GM21367 (cell line): ENCODE measurements around the gene PPP1CC.

Experiments
- ATAC-seq: cut with Tn5 transposase; IDR thresholded peaks from one replicate; pipeline ENCODE4 v1.9.1; 2021; ENCODE audit not compliant: unreplicated experiment

PPP1CC gene

DNA sequence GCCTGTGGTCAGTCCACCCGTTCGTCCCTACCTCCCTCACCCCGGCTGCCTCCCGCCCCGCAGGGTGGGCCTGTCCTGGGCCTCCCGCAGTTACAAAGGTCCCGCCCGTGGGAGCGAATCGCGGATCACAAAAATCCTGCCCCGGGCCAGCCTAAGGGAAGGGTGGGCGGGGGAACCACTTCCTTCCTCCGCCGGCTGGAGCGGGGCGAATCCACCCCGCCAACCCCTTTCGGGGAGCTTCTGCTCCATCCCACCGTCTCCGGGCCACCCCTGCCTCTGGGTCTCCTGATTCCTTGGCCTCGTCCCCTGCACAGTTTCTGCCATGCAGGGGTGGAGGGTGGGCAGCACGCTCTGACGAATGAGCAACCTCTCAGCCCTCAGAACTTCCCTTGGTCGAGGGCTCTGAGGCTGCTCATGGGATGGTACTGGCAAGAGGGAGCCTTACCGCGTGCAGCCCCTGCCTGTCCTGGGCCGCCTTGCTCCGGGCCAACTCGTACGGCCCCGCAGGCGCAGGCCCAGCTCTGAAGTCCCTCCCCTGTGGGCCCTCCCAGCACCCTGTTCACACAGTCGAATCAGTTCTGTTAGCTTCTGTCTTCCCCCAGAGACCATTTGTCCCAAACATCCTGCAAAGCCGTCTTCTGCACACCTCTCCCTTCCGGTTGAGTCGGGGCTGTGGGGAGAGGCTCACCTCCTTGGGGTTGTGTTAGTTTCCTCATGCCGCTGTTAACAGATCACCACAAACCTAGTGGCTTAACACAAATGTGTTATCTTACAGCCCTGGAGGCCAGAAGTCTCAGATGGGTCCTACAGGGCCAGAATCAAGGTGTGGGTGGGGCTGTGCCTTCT lies 53.2 kb downstream of the PPP1CC start:
- no peak for ATAC-seq

DNA sequence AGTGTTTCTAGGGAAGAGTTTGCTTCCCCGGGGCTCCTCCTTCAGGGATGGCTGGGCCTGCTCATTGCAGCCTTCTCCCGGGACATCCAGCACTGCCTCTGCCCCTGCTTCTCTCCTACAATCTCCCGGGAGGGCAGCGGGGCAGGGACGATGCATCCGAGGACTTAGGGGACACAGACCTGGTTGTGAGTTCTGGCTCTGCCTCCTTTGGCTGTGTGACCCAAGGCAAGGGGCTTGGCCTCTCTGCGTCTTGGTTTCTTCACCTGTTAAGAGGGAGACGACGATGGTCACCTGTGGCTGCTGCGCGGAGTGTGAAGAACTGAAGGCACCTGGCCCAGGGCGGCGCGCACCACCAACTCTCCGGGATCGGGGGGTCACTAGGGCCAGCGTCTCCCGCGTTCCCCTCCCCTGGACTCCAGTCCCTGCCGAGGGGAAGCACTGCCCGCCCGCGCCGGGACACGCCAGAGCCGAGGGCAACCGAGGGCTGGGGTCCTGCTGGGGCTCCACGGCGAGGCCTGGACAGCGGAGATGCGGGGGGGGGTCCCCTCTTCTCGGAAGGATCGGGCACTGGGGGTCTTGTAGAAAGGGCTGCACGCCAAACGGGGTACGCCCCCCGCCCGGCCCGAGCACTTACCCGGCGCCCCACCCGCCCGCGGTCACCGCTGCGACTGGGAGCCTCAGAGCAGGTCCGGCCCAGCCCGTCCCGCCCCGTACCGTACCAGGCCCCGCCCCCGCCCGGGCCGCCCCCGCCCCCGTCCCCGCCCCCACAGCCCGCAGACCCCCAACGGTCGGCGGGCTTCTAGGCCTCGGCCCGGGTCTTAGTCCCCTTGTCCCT lies 54.0 kb downstream of the PPP1CC start, which contains the start of gene HVCN1:
TSS of gene HVCN1 (minus strand) at position 670 of the 835 bp plus-strand sequence. CDS start 5,870 bp downstream, outside the sequence.
- ATAC-seq, result no peak

DNA sequence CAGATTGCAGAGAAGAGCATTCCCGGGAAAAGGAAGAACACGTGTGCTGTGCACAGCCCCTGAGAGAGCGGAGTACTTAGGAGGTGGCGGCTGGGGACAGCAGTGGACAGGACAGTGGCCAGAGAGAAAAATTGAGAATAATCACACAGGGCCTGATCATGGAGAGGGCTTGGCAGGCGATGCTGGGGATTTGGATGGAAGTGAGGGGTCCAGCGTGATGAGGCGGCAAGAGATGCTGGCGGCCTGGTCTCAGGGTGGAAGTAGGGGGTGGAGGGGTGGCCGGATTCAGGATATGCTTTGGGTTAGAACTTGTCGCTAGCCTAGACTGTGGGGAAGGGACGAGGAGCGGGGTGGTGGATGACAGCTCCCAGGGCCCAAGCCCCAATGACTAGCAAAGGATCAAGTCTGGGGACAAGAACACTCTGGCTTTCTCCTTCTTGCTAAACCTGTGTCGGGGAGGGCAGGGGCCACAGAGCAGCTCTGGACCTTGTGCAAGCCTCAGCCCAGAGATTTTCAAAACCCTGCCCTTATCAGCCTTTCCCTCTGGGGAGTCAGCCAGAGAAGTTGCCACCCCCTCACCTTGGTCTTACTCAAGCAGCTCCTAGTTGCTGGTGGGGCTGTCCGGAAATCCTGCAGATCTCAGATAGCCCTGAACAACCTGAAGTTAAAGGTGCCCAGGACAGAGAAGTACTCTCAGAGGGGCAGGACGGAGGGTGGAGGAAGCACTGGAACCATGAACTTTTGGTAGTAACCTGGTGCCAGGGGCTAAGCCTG lies 55.1 kb downstream of the PPP1CC start:
- ATAC-seq, result no peak

DNA sequence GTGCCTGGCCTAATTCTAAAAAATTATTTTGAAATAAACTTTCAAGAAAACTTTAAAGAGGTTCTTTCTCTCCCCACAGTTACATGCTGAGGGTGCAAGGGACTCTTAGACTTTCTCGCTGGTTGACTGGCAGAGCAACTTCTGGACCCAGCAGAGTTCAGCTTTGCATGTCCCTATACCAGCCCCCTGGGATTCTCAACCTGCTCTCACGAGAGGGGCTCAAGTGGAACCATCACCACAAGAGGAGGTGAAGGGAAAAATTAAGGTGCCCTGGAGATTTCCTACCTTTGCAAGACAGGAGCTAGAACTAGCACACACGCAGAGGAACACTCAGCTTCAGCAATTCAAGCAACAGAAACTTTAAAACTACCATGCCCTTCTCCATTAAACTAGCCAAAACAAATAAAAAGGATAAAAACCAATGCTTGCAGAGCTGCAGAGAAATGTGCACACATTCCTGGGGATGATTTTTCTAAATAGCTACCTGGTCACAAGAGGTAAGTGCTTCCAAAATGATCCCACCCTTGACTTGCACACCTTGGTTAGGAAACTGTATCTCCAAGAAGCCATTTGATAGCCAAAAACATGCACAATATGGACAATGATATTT lies 56.3 kb downstream of the PPP1CC start:
- ATAC-seq, result no peak

DNA sequence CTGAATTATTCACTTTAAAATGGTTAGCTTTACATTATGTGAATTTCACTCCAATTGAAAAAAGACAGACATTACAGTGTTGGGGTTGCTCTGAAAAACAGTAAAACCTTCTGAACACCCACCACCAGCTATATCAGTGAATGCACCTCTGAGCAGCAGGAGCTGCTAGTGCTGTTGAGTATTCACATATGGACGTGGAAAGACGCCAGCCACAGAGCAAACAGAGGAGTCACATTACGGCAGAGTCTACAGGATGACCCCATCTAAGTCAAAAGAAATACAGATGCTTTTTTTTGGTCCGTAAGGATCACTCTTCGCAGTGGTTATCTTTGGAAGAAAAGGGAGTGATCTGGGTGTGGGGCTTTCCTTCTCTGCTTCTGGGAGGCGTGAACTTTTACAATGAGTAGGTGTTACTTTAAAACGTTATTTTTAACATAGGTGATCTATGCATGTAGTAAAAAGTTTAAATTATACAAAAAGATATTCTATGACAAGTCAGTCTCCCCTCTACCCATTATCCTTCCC lies 58.3 kb downstream of the PPP1CC start:
- ATAC-seq, result no peak

DNA sequence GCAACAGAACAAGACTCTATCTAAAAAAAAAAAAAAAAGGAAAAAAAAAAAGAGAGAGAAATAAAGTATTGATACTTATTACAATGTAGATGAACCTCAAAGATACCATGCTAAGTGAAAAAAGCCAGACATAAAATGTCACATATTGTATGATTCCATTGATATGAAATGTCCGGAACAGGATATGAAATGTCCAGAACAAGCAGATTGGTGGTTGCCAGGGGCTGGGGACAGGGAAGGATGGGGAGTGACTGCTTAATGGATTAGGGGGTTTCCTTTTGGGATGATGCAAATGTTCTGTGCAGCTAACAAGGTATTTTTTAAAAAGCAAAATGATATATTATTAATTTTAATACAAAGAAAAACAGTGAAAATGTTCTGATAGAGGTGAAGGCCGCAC lies 58.8 kb downstream of the PPP1CC start:
- ATAC-seq, result no peak

DNA sequence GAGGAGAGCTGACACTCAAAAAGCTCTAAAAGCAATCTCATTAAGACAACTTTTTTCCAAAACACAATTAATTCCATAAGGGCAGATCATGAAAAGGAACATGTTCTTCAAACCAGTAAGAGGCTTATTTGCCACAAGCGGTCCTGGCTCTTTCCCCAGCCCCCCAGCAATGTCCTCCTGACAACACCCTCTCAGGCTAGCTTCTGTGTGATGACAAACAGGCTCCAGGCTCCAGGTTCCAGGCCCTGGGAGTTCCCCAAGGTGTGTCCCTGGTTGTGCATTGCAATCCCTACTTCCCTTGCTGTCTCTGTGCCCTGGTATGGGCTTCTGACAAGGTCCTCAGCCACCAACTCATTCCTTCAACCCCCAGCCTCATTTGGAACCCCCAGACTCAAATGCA lies 62.7 kb downstream of the PPP1CC start:
- ATAC-seq, result no peak

DNA sequence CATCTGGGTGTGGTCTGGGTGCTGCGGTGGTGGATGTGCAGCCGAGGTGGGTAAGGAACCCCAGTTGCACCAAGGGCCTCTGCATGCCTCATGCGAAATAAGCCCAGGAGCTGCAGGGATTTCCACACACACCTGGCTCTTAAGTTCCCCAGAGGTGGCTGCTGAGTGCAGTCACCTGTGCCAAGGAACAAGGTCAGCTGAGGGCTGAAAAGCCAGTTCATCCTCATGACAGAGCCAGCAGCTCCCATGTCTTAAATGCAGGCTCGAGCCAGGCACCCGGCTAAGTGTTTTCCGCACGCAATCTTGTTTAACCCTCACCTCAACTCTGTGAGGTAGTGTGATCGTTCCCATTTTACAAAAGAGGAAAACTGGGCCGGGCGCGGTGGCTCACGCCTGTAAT lies 63.5 kb downstream of the PPP1CC start:
- ATAC-seq, result no peak

DNA sequence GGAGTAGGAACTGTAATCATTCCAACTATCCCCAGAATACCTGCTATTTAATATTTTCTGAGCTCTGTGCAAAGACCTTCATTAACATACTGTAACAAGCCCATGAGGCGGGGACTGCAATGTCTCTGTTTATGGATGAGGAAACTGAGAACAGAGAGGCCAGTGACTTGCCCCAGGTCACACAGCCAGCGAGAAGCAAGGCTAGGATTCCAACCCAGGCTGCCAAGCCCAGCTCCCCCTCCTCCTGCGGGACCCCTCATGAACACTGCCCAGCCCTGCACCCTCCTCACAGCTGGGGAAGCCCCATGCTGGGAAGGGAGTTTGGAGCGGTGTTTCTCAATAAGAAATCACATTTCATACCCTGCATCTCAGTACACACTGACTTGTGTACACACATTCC lies 64.7 kb downstream of the PPP1CC start:
- no peak for ATAC-seq

DNA sequence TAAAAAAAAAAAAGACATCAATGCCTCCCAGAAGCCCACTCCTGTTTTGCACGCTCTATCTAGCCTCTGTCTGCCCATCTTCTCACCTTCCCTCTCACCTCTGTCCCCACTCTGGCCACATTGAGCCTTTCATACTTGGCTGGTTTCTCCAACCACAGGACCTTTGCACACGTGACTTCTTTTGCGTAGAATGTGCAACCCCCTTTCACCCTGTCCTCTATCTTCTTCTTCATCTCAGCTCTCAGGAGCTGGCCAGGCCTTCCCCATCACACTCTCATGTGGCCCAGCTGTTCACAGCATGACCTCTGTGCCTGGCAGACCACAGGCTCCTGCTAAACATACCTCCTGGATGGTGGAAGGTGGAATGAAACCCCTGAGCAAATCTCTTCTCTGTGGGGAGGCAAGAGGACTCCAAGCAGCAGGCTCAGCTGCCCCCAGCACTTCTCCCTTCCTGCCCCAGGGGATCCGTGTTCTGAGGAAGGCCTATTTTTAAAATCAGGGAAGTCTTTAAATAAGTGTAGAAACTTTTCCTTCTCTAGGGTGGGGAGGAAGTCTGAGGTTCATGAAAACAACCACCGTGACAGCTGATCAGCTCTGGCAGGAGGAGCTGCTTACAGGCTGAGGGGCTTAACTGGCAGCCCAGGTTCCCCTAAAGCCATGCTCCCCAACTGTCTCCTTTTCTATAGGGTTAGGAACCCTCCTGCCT lies 65.3 kb downstream of the PPP1CC start:
- ATAC-seq, result peak; percentile 68

DNA sequence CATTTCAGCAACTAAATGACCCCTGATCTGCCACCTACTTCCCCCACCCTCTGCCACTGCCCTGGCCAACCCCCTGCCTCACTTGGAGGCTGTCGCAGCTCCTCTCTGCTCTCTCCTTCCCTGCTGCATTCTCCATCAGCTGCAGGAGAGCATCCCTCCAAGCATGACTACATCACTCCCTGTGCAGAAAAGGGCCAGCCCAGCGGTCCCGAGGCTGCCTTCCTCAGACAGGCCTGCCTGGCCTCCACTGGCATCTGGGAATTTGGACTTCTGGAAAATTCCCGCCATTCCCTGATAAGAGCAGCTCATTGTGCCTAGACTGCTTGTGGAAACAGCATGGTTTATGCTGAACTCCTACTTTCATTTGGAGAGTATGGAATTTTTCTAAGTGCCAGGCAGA lies 66.5 kb downstream of the PPP1CC start:
- no peak for ATAC-seq

DNA sequence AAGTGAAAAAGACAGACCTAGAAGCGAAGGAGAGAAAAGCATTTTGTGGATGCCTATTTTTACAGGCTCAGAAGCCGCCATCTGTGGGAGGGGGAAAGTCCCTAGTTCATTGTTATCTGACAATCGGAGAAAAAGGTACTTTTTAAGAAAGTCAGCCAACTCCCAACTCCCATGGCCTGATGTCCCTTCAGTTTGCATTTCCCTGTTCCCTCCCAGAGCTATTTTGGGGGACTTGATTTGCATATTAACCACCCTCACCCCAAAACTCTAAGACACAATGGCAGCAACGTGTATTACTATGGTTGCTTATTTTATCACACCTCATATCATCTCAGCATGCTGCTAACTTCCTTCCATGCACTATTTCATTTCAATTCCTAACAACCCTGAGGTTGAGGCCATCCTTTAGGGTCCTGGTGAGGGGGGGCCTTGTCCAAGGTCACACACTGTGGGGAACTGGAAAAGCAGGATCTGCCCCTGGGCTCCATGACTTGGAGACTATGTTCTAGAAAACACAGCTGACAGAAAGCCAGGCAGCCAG lies 72.5 kb downstream of the PPP1CC start:
- ATAC-seq, result peak; percentile 34
